H9 (cell line): ENCODE results near the gene PARP12. TPM values are rescaled to one million over a fixed set of nuclear protein-coding genes. Genes with fewer than 3 reads are reported as not detected.

ENCODE experiments used
- DNase-seq: peaks from one replicate; pipeline ENCODE4 v3.0.0-alpha.2; 2017
- H2AFZ ChIP-seq: one replicate; pipeline ENCODE4 v1.6.1; 2013; ENCODE audit warnings: mild to moderate bottlenecking, low read length, control low read depth, moderate library complexity
- H2AK5ac ChIP-seq: 2 replicates; pipeline ENCODE4 v1.6.1; 2013; ENCODE audit warnings: low read length, control low read depth, mixed read lengths; ENCODE audit not compliant: insufficient read length
- H2BK120ac ChIP-seq: one replicate; pipeline ENCODE4 v1.6.1; 2013; ENCODE audit warnings: low read depth, mild to moderate bottlenecking, low read length, control low read depth, inconsistent platforms; ENCODE audit not compliant: poor library complexity, severe bottlenecking
- H2BK12ac ChIP-seq: 2 replicates; pipeline ENCODE4 v1.6.1; 2013; ENCODE audit warnings: low read length, control low read depth, mixed read lengths, low read depth; ENCODE audit not compliant: insufficient read length
- H2BK15ac ChIP-seq: 2 replicates; pipeline ENCODE4 v1.6.1; 2013; ENCODE audit warnings: low read depth, low read length, control low read depth
- H2BK20ac ChIP-seq: one replicate; pipeline ENCODE4 v1.6.1; 2013; ENCODE audit warnings: low read depth, mild to moderate bottlenecking, low read length, control low read depth, inconsistent platforms; ENCODE audit not compliant: poor library complexity, severe bottlenecking
- H2BK5ac ChIP-seq: 2 replicates; pipeline ENCODE4 v1.6.1; 2013; ENCODE audit warnings: low read length, control low read depth, mixed read lengths; ENCODE audit not compliant: insufficient read length
- H3K14ac ChIP-seq: 2 replicates; pipeline ENCODE4 v1.6.1; 2013; ENCODE audit warnings: low read length, control low read depth; ENCODE audit not compliant: insufficient read depth
- H3K18ac ChIP-seq: 2 replicates; pipeline ENCODE4 v1.6.1; 2013; ENCODE audit warnings: low read depth, mild to moderate bottlenecking, mixed read lengths, low read length, control low read depth; ENCODE audit not compliant: insufficient read length
- H3K23ac ChIP-seq: 2 replicates; pipeline ENCODE4 v1.6.1; 2013; ENCODE audit warnings: low read length, control low read depth, mixed read lengths, low read depth; ENCODE audit not compliant: insufficient read length
- H3K23me2 ChIP-seq: 2 replicates; pipeline ENCODE4 v1.6.1; 2013; ENCODE audit warnings: low read depth, mild to moderate bottlenecking, mixed read lengths, low read length, control low read depth; ENCODE audit not compliant: insufficient read length, poor library complexity, severe bottlenecking
- H3K27ac ChIP-seq: 2 replicates; pipeline ENCODE4 v1.5.1; 2013; ENCODE audit warnings: low read length, control low read depth, mixed read lengths, low read depth; ENCODE audit not compliant: insufficient read length
- H3K27me3 ChIP-seq: 2 replicates; pipeline ENCODE4 v1.6.1; 2013; ENCODE audit warnings: low read length, control low read depth, inconsistent platforms; ENCODE audit not compliant: insufficient read depth
- H3K4ac ChIP-seq: 2 replicates; pipeline ENCODE4 v1.6.1; 2013; ENCODE audit warnings: low read depth, mild to moderate bottlenecking, control low read depth, inconsistent platforms, low read length, moderate library complexity
- H3K4me1 ChIP-seq: 2 replicates; pipeline ENCODE4 v1.6.1; 2013; ENCODE audit warnings: low read length, control low read depth, inconsistent platforms; ENCODE audit not compliant: insufficient read depth
- H3K4me2 ChIP-seq: 2 replicates; pipeline ENCODE4 v1.6.1; 2013; ENCODE audit warnings: low read length, control low read depth, mixed read lengths; ENCODE audit not compliant: insufficient read length, insufficient read depth
- H3K56ac ChIP-seq: 2 replicates; pipeline ENCODE4 v1.6.1; 2013; ENCODE audit warnings: low read depth, mild to moderate bottlenecking, mixed read lengths, low read length, control low read depth; ENCODE audit not compliant: insufficient read length
- H3K79me1 ChIP-seq: 2 replicates; pipeline ENCODE4 v1.6.1; 2013; ENCODE audit warnings: low read depth, mild to moderate bottlenecking, moderate library complexity, low read length, control low read depth, inconsistent platforms; ENCODE audit not compliant: insufficient read depth, poor library complexity, severe bottlenecking
- H3K79me2 ChIP-seq: 2 replicates; pipeline ENCODE4 v1.6.1; 2013; ENCODE audit warnings: low read length, control low read depth, inconsistent platforms; ENCODE audit not compliant: insufficient read depth
- H3K9ac ChIP-seq: 2 replicates; pipeline ENCODE4 v1.6.1; 2013; ENCODE audit warnings: low read length, control low read depth, mixed read lengths; ENCODE audit not compliant: insufficient read length; ENCODE audit errors: extremely low read depth
- H3K9me3 ChIP-seq: one replicate; pipeline ENCODE4 v1.6.1; 2013; ENCODE audit warnings: low read depth, low read length, inconsistent platforms; ENCODE audit not compliant: control insufficient read depth
- H3T11ph ChIP-seq: one replicate; pipeline ENCODE4 v1.6.1; 2013; ENCODE audit warnings: mild to moderate bottlenecking, low read length, control low read depth, inconsistent platforms
- H4K20me1 ChIP-seq: one replicate; pipeline ENCODE4 v1.6.1; 2013; ENCODE audit not compliant: control insufficient read depth, insufficient read length, insufficient read depth
- H4K5ac ChIP-seq: 2 replicates; pipeline ENCODE4 v1.6.1; 2013; ENCODE audit warnings: low read depth, mild to moderate bottlenecking, mixed read lengths, low read length, control low read depth; ENCODE audit not compliant: insufficient read length
- H4K8ac ChIP-seq: replicated peaks from 2 replicates; pipeline ENCODE4 v1.6.1; 2013; ENCODE audit warnings: low read length, control low read depth, mixed read lengths, low read depth; ENCODE audit not compliant: insufficient read length
- H4K91ac ChIP-seq: 2 replicates; pipeline ENCODE4 v1.6.1; 2013; ENCODE audit warnings: low read depth, mild to moderate bottlenecking, moderate library complexity, mixed read lengths, low read length, control low read depth; ENCODE audit not compliant: insufficient read length
- H3K27ac Mint-ChIP-seq, 3 experiments: 2 replicates in 2 of 3; 3 replicates in 1 of 3; pipeline ENCODE4 v1.8.0; 2020 to 2021; ENCODE audit warnings: mixed read lengths in 3 of 3, mild to moderate bottlenecking in 1 of 3, moderate library complexity in 1 of 3
- H3K27me3 Mint-ChIP-seq: 2 replicates; pipeline ENCODE4 v1.8.0; 2021; ENCODE audit warnings: low read depth, mild to moderate bottlenecking, moderate library complexity, mixed read lengths
- H3K36me3 Mint-ChIP-seq, 3 experiments: 2 replicates in 2 of 3; 3 replicates in 1 of 3; pipeline ENCODE4 v1.8.0; 2020 to 2021; ENCODE audit warnings: low read depth in 3 of 3, mixed read lengths in 3 of 3; ENCODE audit not compliant: insufficient read depth in 1 of 3
- H3K4me1 Mint-ChIP-seq, 2 experiments: 2 replicates each; pipeline ENCODE4 v1.8.0; 2020; ENCODE audit warnings: mixed read lengths in 2 of 2
- H3K4me3 Mint-ChIP-seq, 2 experiments: 2 replicates in 1 of 2; 3 replicates in 1 of 2; pipeline ENCODE4 v1.8.0; 2020 to 2021; ENCODE audit warnings: mild to moderate bottlenecking in 2 of 2, mixed read lengths in 2 of 2, moderate library complexity in 1 of 2
- H3K9me3 Mint-ChIP-seq, 2 experiments: 2 replicates in 1 of 2; 3 replicates in 1 of 2; pipeline ENCODE4 v1.8.0; 2020; ENCODE audit warnings: mild to moderate bottlenecking in 2 of 2, mixed read lengths in 2 of 2, moderate library complexity in 1 of 2
- WGBS: extraction: QIAGEN DNeasy Blood & Tissue Kit; methylation state at CpG from one replicate; pipeline ENCODE4 v1.1.7; 2013; ENCODE audit warnings: missing lambda C conversion rate, low lambda C conversion rate, mixed read lengths; ENCODE audit not compliant: insufficient read length; ENCODE audit errors: extremely low coverage; 5-methylcytosine and 5-hydroxymethylcytosine counted together
- total RNA-seq: library from RNA; stranded (reverse); gene quantifications from 2 replicates; pipeline ENCODE4 v1.2.1, GENCODE V29; 2021
- TF ChIP-seq, protein P1 (sequence below): fragments of 200-600 bp; sonication (generic); conservative IDR thresholded peaks from 3 replicates; pipeline ENCODE4 v1.8.0; 2021; ENCODE audit warnings: antibody characterized with exemption, mild to moderate bottlenecking

PARP12 gene
- total RNA-seq, 1 experiment from 2014 or later = 11.8 TPM

DNA sequence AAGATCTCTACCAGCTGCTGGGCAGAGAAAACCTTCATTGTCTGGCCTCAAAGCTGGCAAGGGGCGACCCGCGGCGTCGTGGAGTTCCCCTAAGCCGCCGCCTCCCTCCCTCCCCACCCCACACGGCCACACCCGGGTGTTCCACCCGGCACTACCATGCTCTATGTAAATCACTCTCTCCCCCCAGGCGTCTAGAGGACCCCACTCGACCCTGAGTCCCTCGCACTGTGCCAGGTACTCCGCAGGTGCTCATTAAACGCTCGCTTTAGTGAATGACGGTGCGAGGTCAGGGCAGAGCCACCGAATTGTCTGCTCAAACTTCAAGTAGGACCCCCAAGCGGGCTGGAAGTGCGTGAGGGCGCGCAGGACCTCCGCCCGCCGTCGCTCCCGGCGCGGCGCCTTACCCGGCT is 628 bp downstream of the PARP12 start:
- no CpG with 5 or more reads among the region's 32 CpGs for WGBS
- H3K79me1 ChIP-seq = no peaks in the 10 kb centered on the region
- DNase-seq = peak; percentile 42
- H2BK15ac ChIP-seq = no peak overlapping the region; the same call in 1 of the 2 replicates
- H2BK5ac ChIP-seq = no peak overlapping the region
- no peaks in the 10 kb centered on the region for H3K9me3 ChIP-seq
- no peak overlapping the region for H2BK20ac ChIP-seq
- H3K9me3 Mint-ChIP-seq = peaks cover 12% of the 10 kb centered on the region in 2 experiments
- no peak overlapping the region for H3K23ac ChIP-seq
- peaks cover 39% of the 10 kb centered on the region for H3K27me3 Mint-ChIP-seq
- H4K20me1 ChIP-seq = no peaks in the 10 kb centered on the region
- H3K23me2 ChIP-seq = peaks cover 5% of the 10 kb centered on the region
- no peak overlapping the region for H4K5ac ChIP-seq
- peak overlapping the region; percentile 83; the same call in 1 of the 2 replicates for H3K14ac ChIP-seq
- no peak overlapping the region for H4K8ac ChIP-seq
- peaks cover 8 to 11% of the 10 kb centered on the region in 2 experiments; a peak in 3 of 4 replicates for H3K4me1 Mint-ChIP-seq
- no peak overlapping the region for H2AK5ac ChIP-seq
- H3K4me2 ChIP-seq = peak overlapping the region; percentile 23
- H3T11ph ChIP-seq = no peak overlapping the region
- H2BK12ac ChIP-seq = no peak overlapping the region
- no peak overlapping the region for H4K91ac ChIP-seq
- H3K9ac ChIP-seq = no peak overlapping the region
- no peak overlapping the region for H3K4ac ChIP-seq
- H3K4me3 Mint-ChIP-seq = peak overlapping the region; percentile 78 to 82
- H3K27me3 ChIP-seq = peaks cover 5% of the 10 kb centered on the region; the same call in 1 of the 2 replicates
- H3K79me2 ChIP-seq = no peaks in the 10 kb centered on the region; the same call in 1 of the 2 replicates
- TF ChIP-seq, protein P1, sequence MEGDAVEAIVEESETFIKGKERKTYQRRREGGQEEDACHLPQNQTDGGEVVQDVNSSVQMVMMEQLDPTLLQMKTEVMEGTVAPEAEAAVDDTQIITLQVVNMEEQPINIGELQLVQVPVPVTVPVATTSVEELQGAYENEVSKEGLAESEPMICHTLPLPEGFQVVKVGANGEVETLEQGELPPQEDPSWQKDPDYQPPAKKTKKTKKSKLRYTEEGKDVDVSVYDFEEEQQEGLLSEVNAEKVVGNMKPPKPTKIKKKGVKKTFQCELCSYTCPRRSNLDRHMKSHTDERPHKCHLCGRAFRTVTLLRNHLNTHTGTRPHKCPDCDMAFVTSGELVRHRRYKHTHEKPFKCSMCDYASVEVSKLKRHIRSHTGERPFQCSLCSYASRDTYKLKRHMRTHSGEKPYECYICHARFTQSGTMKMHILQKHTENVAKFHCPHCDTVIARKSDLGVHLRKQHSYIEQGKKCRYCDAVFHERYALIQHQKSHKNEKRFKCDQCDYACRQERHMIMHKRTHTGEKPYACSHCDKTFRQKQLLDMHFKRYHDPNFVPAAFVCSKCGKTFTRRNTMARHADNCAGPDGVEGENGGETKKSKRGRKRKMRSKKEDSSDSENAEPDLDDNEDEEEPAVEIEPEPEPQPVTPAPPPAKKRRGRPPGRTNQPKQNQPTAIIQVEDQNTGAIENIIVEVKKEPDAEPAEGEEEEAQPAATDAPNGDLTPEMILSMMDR = no peak
- no peak overlapping the region for H3K18ac ChIP-seq
- no peak overlapping the region for H3K27ac Mint-ChIP-seq
- no peak overlapping the region for H2BK120ac ChIP-seq
- H3K56ac ChIP-seq = no peak overlapping the region
- no peaks in the 10 kb centered on the region for H3K4me1 ChIP-seq
- no peak overlapping the region for H2AFZ ChIP-seq
- H3K36me3 Mint-ChIP-seq = peaks cover 4 to 12% (median 7%) of the 10 kb centered on the region in 3 experiments; a peak in 6 of 7 replicates
- no peak overlapping the region for H3K27ac ChIP-seq
